CD14-positive monocyte (primary cell): ENCODE data around the gene RAB40C. TPM values are rescaled to one million over a fixed set of nuclear protein-coding genes. Genes with fewer than 3 reads are reported as not detected.

Experiments
- DNase-seq, 3 donors: peaks; one replicate each; pipeline ENCODE4 v3.0.0-alpha.2; 2011 to 2022
- H2AFZ ChIP-seq: 2 replicates; pipeline ENCODE4 v1.6.0; 2012; ENCODE audit warnings: mild to moderate bottlenecking, low read depth, low read length, inconsistent platforms; ENCODE audit not compliant: insufficient read depth, poor library complexity, severe bottlenecking
- H3K27ac ChIP-seq, 2 donors: 1 replicate in 1 of 2; 2 replicates in 1 of 2; pipeline ENCODE4 v1.5.1; 2012 to 2013; ENCODE audit warnings: low read length in 2 of 2, control low read depth in 1 of 2, inconsistent platforms in 1 of 2, low read depth in 1 of 2, mild to moderate bottlenecking in 1 of 2
- H3K27me3 ChIP-seq, 2 donors: one replicate each; pipeline versions ENCODE4 v1.6.0 to v1.6.1; 2011 to 2013; ENCODE audit warnings: low read length in 2 of 2; ENCODE audit not compliant: control insufficient read depth in 2 of 2, insufficient read depth in 2 of 2
- H3K36me3 ChIP-seq, 2 donors: replicated peaks in 1 of 2; 1 replicate in 1 of 2; 2 replicates in 1 of 2; pipeline versions ENCODE4 v1.5.1 to v1.6.1; 2012 to 2013; ENCODE audit warnings: low read length in 2 of 2, control low read depth in 1 of 2, inconsistent platforms in 1 of 2, mild to moderate bottlenecking in 1 of 2; ENCODE audit not compliant: insufficient read depth in 2 of 2, control insufficient read depth in 1 of 2
- H3K4me1 ChIP-seq, 2 donors: 1 replicate in 1 of 2; 2 replicates in 1 of 2; pipeline versions ENCODE4 v1.5.1 to v1.6.1; 2012 to 2013; ENCODE audit warnings: low read length in 2 of 2, control low read depth in 1 of 2, inconsistent platforms in 1 of 2, mild to moderate bottlenecking in 1 of 2, moderate library complexity in 1 of 2; ENCODE audit not compliant: insufficient read depth in 2 of 2, control insufficient read depth in 1 of 2
- H3K4me2 ChIP-seq: replicated peaks from 2 replicates; pipeline ENCODE3; 2012; ENCODE audit warnings: low read length, moderate library complexity, mild to moderate bottlenecking; ENCODE audit not compliant: poor library complexity, severe bottlenecking; ENCODE audit errors: extremely low read depth
- H3K4me3 ChIP-seq, 3 experiments: fragments of 200-600 bp in 1 of 3; sonication (generic) in 1 of 3; replicated peaks in 1 of 3; 1 replicate in 2 of 3; 2 replicates in 1 of 3; pipeline ENCODE4 v1.5.1; 2011 to 2013; ENCODE audit warnings: low read length in 3 of 3, mild to moderate bottlenecking in 3 of 3, control low read depth in 2 of 3, low read depth in 2 of 3, inconsistent platforms in 1 of 3, moderate library complexity in 1 of 3
- H3K79me2 ChIP-seq: 2 replicates; pipeline ENCODE4 v1.6.0; 2012; ENCODE audit warnings: mild to moderate bottlenecking, control low read depth, inconsistent platforms, low read length, moderate library complexity; ENCODE audit not compliant: insufficient read depth
- H3K9ac ChIP-seq: 2 replicates; pipeline ENCODE4 v1.6.0; 2017; ENCODE audit warnings: low read length, mild to moderate bottlenecking; ENCODE audit not compliant: insufficient read depth, poor library complexity, severe bottlenecking
- H3K9me3 ChIP-seq, 2 donors: replicated peaks in 1 of 2; 1 replicate in 1 of 2; 2 replicates in 1 of 2; pipeline versions ENCODE4 v1.5.1 to v1.6.1; 2012 to 2013; ENCODE audit warnings: low read length in 2 of 2, control low read depth in 1 of 2; ENCODE audit not compliant: control insufficient read depth in 1 of 2, insufficient read depth in 1 of 2
- H4K20me1 ChIP-seq: 2 replicates; pipeline ENCODE4 v1.6.0; 2012; ENCODE audit warnings: mild to moderate bottlenecking, low read length, control low read depth, moderate library complexity; ENCODE audit not compliant: insufficient read depth
- H3K27ac Mint-ChIP-seq, 7 donors: one replicate each; pipeline ENCODE4 v1.8.0; 2020; ENCODE audit warnings: mild to moderate bottlenecking in 7 of 7, mixed read lengths in 7 of 7, moderate library complexity in 6 of 7, inconsistent platforms in 2 of 7
- H3K27me3 Mint-ChIP-seq, 3 donors: one replicate each; pipeline ENCODE4 v1.8.0; 2021 to 2022; ENCODE audit warnings: low read depth in 3 of 3, mild to moderate bottlenecking in 3 of 3, mixed read lengths in 3 of 3, moderate library complexity in 3 of 3, inconsistent platforms in 1 of 3
- H3K36me3 Mint-ChIP-seq, 2 donors: one replicate each; pipeline ENCODE4 v1.8.0; 2020; ENCODE audit warnings: mixed read lengths in 2 of 2, inconsistent platforms in 1 of 2, mild to moderate bottlenecking in 1 of 2
- H3K4me1 Mint-ChIP-seq: one replicate; pipeline ENCODE4 v1.8.0; 2020; ENCODE audit warnings: mild to moderate bottlenecking, mixed read lengths
- H3K4me3 Mint-ChIP-seq, 2 donors: one replicate each; pipeline ENCODE4 v1.8.0; 2020; ENCODE audit warnings: mild to moderate bottlenecking in 2 of 2, mixed read lengths in 2 of 2, moderate library complexity in 1 of 2
- H3K9me3 Mint-ChIP-seq, 7 donors: one replicate each; pipeline ENCODE4 v1.8.0; 2020 to 2022; ENCODE audit warnings: mixed read lengths in 7 of 7, mild to moderate bottlenecking in 6 of 7, moderate library complexity in 6 of 7, inconsistent platforms in 2 of 7
- CTCF ChIP-seq: fragments of 200-600 bp; IDR thresholded peaks from one replicate; pipeline ENCODE4 v1.8.0; 2022; ENCODE audit warnings: antibody characterized with exemption, mild to moderate bottlenecking
- WGBS: methylation state at CpG from one replicate; pipeline ENCODE4 v1.1.5; 2013; ENCODE audit warnings: missing lambda C conversion rate; ENCODE audit not compliant: insufficient coverage; 5-methylcytosine and 5-hydroxymethylcytosine counted together
- intact Hi-C, 2 donors: fragments of 100-400 bp; cut with micrococcal nuclease; formaldehyde crosslinking; loops; one replicate each; pipeline versions ENCODE4 v1.15.0 to v1.15.1; 2023
- polyA plus RNA-seq, 3 donors: library from polyadenylated mRNA; depleted of rRNA in 1 of 3; unstranded in 2 of 3; stranded (reverse) in 1 of 3; fragments of 300-500 nt in 2 of 3; fragments of >200 nt in 1 of 3; fragmentation: Illumina TruSeq in 2 of 3; gene quantifications; 1 replicate in 2 of 3; 2 replicates in 1 of 3; pipeline ENCODE4 v1.2.3, GENCODE V29; 2012 to 2021

The RAB40C gene
- polyA plus RNA-seq, 3 donors, result 10.0 to 22.6 (median 10.9) TPM

- Mint-ChIP-seq H3K9me3 (peaks cover 0 to 5% (median 0%) of the 10 kb centered on the region in 7 donors), H3K27ac (no peak overlapping the region), H3K4me1 (peaks cover 15% of the 10 kb centered on the region), H3K4me3 (no peak overlapping the region), H3K36me3 (peaks cover 30 to 47% of the 10 kb centered on the region in 2 donors), H3K27me3 (peaks cover 20 to 37% (median 23%) of the 10 kb centered on the region in 3 donors)
- Histone ChIP-seq H3K4me3 (no peak overlapping the region), H3K79me2 (peaks cover 16% of the 10 kb centered on the region), H3K9me3 (no peaks in the 10 kb centered on the region), H3K27me3 (peaks cover 3 to 30% of the 10 kb centered on the region in 2 donors), H3K4me1 (peaks cover 16 to 22% of the 10 kb centered on the region in 2 donors), H3K36me3 (peaks cover 48 to 50% of the 10 kb centered on the region in 2 donors), H3K27ac (no peak overlapping the region), H2AFZ (no peak overlapping the region), H3K9ac (no peak overlapping the region), H4K20me1 (peaks cover 59% of the 10 kb centered on the region), H3K4me2 (no peak overlapping the region)
- intact Hi-C loops, result no loop called here
- no peak for TF ChIP-seq CTCF
- 93% methylated on average over 17 of the region's 18 CpGs for WGBS
- DNase-seq, result no peak
These were observed 83.6 kb downstream of the RAB40C start for GRCh38 chr16:673399-673991.

DNA sequence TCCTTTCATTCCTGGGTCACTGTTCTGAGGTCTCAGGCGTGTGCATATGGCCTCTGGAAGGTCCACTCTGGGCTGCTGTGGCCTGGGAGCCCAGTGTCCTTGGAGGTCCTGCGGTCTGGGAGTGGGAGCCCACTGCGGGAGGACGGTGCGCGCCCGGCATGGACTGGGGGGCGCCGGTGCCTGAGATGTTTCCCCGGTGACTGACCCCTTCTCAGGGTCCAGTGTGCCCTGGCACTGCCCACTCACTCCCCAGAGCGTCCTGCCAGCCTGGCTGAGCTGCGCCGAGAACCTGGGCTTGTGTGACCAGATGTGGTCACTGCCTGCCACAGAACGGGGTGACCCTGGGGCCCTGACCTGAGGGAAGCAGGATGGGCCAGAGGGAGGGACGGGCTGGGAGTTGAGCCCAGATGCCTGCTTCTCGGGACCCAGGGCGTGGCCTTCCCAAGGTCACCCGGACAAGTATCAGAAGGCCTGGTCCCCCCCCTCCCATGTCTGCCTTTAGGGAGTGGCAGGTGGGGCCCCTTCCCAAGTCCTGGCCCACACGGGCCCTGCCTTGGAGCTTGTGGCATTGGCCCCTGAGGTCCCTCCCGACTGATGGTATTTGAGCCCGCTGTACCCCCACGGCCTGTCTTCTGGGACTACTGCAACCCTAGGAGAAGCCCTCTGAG, 84.5 kb downstream of the RAB40C start:
- intact Hi-C loops, result no loop called here
- Histone ChIP-seq H3K27ac (no peak overlapping the region), H3K9ac (no peak overlapping the region), H3K9me3 (no peaks in the 10 kb centered on the region), H3K4me2 (no peak overlapping the region), H3K4me3 (no peak overlapping the region), H3K36me3 (peaks cover 46 to 49% of the 10 kb centered on the region in 2 donors), H3K4me1 (peaks cover 12 to 19% of the 10 kb centered on the region in 2 donors), H4K20me1 (peaks cover 51% of the 10 kb centered on the region), H3K27me3 (peaks cover 3 to 30% of the 10 kb centered on the region in 2 donors), H3K79me2 (peaks cover 7% of the 10 kb centered on the region), H2AFZ (no peak overlapping the region)
- DNase-seq, result no peak
- no peak for TF ChIP-seq CTCF
- H3K4me1 Mint-ChIP-seq, result peaks cover 11% of the 10 kb centered on the region
- 93% methylated on average over 17 of the region's 22 CpGs for WGBS
- peak overlapping the region in 2 of 7 donors; percentile 16 to 78 for H3K27ac Mint-ChIP-seq
- peaks cover 19 to 38% (median 23%) of the 10 kb centered on the region in 3 donors for H3K27me3 Mint-ChIP-seq
- H3K4me3 Mint-ChIP-seq, result no peak overlapping the region
- peaks cover 0 to 5% (median 0%) of the 10 kb centered on the region in 7 donors for H3K9me3 Mint-ChIP-seq
- H3K36me3 Mint-ChIP-seq, result peaks cover 30 to 46% of the 10 kb centered on the region in 2 donors
